Breast epithelium (tissue), 3 donors: ENCODE data around the gene KRT28.

Source experiments
- POLR2A ChIP-seq: fragments of 450-650 bp; IDR thresholded peaks from one replicate; pipeline ENCODE4 v1.6.1; 2016; ENCODE audit warnings: antibody characterized with exemption, mild to moderate bottlenecking, moderate library complexity
- POLR2AphosphoS5 ChIP-seq, 3 donors: sonication (generic); formaldehyde crosslinking; IDR thresholded peaks; one replicate each; pipeline ENCODE4 v1.6.1; 2017; ENCODE audit warnings: antibody characterized with exemption in 3 of 3

DNA sequence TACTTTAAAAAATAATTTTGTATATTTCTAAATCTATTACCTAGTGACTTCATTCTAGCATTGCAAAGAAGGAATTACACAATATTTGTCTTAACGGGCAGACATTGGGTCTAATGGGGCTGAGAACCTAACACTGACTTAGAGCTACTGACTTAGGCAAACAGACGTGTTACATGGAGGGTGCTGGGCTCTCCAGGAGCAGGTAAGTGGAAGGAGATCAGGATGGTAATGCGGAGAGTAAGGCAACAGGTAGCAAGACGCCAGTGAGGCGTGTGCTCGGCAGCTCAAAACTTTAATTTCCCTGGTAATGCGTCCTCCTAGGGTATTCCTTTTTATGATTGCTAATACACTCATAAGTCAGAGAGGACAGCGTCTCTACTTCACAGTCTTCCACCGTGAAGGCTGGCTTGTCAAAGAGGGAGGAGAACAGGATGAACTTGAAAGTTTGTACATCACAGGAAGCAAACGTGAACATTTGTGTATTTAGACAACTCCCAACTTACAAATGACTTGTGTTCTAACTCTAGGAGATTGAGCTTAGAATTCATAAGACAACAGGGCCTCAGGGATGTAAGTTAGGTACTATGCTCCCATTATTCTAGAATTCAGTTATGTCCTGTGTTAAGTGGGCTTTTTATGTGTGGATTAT lies 4.6 kb downstream of the KRT28 start:
- TF ChIP-seq POLR2A: no peak
- TF ChIP-seq POLR2AphosphoS5 (IDR thresholded peaks at IDR 0.05): no peak
